Left cardiac atrium (tissue), 4 donors: ENCODE results near the gene ZBTB17. TPM values are rescaled to one million over a fixed set of nuclear protein-coding genes. Genes with fewer than 3 reads are reported as not detected.

Experiments used
- ATAC-seq, 2 donors: fragments of 200-7000 bp; cut with Tn5 transposase; one replicate each; pipeline ENCODE4 v1.9.1; 2020; ENCODE audit warnings: mild to moderate bottlenecking in 2 of 2, moderate library complexity in 2 of 2
- DNase-seq: peaks from one replicate; pipeline ENCODE4 v3.0.0-alpha.2; 2020
- intact Hi-C, 2 donors: fragments of 100-400 bp; cut with DNase I; formaldehyde crosslinking; loops; one replicate each; pipeline versions ENCODE4 v1.14.1 to v1.15.1; 2022 to 2023
- total RNA-seq, 2 donors: library from RNA; stranded (reverse); fragmentation: NEBNext Ultra II Directional; extraction: Animal tissue kit (Norgen Biotek cat#: 25700); gene quantifications; one replicate each; pipeline ENCODE4 v1.2.1, GENCODE V29; 2021
- donor health status: DM: no; HTN: yes; CAD: no.
- donor health status: DM: no; HTN: yes; CAD: no; lungs with severe emphysema.
- donor health status: DM: yes; HTN: yes; CAD: no.
- donor health status: Dilated cardiomyopathy.

Gene ZBTB17
- total RNA-seq, 2 donors from 2014 or later, result 22.4 to 24.6 TPM

DNA sequence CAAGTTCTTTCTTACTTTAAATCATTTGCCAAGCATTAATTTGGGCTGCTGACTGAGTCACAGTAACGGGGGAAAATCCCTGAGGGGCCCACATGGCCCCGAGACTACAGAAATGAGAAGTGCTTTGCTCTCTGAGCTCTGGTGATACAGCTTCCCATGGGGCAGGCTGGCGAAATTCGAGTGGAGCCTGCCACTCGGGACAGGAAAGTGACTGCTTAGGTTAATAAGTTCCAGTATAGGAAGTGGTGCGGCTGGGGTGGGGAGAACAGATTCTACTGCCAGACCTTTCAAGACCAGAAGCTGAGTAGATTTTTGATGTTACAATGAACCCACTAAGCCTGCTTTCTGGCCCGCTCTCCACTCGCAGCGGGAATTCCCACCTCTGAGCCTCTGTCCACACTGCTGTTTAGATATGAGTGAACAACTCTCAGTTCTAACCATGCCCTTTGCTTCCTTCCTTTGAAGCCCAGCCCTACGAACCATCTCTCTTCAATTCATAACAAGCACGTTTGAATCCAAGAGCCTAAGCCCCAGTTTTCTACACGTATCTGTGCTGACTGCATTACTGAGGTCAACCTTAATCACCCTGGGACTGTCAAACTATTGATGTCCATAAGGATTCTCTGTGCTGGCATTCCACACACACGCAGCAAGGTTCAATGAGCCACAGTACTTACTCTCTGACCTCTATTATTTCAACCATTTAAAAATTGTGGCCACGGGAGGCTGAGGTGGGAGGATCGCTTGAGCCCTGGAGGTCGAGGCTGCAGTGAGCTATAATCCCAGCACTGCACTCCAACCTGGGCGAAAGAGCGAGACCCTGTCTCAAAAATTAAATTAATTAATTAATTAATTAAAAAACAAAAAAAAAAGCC, 9.6 kb downstream of the ZBTB17 start:
- peak; percentile 40 to 59 for ATAC-seq
- intact Hi-C loops, result no loop called here
- no peak for DNase-seq

DNA sequence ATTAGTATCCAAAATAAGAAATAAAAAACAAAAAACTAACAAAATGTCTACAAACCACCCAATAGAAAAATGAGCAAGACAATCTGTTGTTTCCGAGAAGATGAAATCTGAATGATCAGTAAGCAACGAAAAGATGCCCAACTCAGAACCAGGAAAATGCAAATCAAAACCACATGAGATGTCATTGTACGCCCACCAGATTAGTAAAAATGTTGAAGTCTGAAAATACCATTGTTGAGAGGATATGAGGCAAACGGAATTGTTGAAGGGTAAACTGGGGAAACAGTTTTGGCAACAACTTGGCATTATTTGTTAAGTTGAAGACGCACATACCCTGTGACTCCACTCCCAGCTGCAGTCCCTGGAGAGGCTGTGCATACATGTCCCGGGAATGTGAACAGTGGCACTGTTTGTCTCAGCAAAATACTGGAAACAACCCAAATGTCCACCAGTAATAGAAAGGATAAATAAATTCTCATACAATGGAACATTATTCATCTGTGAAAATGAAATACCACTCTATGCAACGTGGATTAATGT, 10.6 kb downstream of the ZBTB17 start:
- DNase-seq (no peak), ATAC-seq (peak; percentile 31 to 41)
- intact Hi-C loops, result no loop called here

DNA sequence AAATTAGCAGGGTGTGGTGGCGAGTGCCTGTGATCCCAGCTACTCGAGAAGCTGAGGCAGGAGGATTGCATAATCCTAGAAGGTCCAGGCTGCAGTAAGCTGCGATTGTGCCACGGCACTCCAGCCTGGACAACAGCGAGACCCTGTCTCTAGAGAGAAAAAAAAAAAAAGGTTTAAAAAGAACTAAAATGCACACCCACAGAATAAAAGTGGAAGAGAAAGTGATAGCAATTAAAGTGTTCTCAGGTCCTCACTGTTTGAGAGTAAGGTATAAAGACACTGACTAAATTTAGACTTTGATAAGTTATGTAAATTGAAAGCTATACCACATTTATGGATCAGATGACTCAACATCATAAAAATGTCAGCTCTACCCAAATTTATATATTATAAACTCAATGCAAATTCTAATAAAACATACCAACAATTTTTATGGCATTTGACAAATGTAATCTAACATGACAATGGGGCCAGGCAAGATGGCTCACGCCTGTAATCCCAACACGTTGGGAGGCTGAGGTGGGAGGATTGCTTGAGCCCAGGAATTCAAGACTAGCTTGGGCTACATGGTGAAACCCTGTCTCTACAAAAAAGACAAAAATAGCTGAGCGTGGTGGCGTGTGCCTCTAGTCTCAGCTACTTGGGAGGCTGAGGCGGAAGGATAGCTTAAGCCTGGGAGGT, 11.8 kb downstream of the ZBTB17 start:
- intact Hi-C loops, result no loop called here
- peak in 1 of 2 donors; percentile 21 for ATAC-seq

DNA sequence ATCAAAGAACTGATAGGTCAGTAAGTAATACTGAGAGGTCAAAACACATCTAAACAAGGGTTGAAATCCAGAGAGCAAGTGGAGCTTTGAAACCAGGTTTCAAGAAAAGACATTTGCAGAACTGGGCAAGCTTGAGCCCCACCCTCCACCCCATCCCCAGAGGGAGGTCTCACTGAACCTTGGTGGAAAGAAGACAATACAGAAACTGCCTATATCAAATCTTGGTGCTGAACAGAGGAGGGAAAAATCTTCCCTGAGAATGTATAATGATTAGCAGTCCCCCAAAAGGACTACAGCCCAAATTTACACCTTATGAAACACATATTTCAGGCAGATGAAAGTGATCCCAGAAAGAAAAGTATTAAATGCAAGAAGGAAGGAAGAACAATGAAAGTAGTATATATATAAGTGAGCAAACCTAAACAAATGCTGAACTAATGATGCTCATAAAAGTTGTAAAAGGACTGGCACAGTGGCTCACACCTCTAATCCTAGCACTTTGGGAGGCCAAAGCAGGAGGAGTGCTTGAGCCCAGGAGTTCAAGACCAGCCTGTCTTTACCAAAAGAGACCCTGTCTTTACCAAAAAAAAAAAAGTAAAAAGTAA, 12.4 kb downstream of the ZBTB17 start:
- ATAC-seq, result no peak
- intact Hi-C loops, result no loop called here
- no peak for DNase-seq

More for the DNA sequence above, 11.8 kb downstream of the ZBTB17 start:
- DNase-seq, result no peak

DNA sequence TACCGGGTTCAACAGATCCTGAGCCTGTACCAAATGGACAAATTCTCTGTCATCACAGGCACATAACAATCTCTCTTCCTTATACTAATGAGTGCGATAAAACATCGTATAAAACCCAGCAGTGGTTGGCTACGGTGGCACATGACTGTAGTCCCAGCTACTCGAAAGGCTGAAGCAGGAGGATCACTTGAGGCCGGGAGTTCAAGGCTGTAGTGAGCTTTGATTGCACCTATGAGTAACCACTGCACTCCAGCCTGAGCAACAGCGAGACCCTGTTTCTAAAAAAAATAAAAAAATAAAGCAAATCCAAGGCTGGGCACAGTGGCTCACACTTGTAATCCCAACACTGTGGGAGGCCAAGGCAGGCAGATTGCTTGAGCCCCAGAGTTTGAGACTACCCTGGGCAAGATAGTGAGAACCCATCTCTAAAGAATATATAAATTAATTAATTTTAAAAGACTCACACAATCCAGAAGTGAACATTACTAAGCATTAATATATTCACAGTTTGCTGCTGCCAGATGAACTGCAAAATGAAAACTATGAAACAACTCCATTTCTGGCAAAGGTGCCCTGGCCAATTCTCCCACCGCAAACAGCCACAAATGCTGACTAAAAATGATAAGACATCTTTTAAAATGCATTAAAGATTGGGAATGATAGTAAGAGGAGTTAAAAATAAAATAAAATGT, 13.1 kb downstream of the ZBTB17 start:
- no peak for ATAC-seq
- intact Hi-C loops, result no loop called here
- no peak for DNase-seq

DNA sequence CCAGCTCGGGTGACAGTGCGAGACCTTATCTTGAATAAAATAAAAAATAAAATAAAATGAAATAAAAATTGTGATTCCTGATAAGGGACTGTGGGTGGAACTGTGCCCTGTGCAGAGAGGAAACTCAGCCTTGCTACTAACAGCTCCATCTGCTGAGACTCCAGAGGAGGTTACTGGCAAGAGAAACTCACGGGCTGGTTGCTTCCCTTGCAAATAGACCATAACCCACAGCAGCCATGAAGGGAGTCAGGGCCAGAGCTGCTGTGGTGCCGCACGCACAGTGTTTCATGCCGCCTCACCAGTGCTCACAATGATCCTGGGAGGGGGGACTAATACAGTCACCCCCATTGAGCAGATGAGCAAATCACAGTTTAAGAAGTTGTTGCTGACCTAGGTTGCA, 13.7 kb downstream of the ZBTB17 start:
- intact Hi-C loops, result no loop called here
- ATAC-seq (no peak), DNase-seq (no peak)

DNA sequence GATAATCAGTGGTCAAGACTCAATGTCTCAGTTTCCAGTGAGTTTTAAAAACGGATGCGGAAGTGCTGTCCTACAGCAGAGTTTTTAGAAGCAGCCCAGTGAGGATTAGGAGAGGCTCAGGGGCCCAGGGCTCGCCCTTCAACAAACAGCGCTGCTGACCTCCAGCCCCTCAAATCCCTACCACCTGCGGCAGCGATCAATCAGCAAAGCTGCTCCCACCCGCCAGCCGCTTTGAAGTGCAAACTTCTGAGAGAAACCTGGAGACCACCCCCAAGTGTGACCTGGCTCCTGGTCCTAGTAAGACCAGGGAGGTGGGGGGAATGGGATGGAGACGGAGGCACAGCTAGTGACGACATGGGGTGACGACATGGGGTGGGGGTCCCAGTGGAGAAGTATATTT, 14.4 kb downstream of the ZBTB17 start:
- intact Hi-C loops, result no loop called here
- ATAC-seq (no peak), DNase-seq (no peak)

DNA sequence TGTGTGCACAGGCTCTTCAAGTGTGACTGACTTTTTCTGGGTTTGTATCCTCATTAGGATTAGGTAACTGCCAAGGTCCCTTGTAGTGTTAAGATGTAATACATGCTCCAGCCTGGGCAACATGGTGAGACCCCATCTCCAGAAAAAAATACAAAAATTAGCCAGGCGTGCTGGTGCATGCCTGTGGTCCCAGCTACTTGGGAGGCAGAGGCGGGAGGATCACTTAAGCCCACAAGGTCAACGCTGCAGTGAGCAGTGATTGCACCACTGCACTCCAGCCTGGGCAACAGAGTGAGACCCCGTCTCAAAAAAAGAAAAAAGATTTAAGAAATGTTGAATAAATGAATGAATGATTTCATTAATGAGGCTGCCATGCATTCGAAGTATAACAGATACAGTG, 15.1 kb downstream of the ZBTB17 start:
- ATAC-seq, result no peak
- intact Hi-C loops, result no loop called here
- no peak for DNase-seq

DNA sequence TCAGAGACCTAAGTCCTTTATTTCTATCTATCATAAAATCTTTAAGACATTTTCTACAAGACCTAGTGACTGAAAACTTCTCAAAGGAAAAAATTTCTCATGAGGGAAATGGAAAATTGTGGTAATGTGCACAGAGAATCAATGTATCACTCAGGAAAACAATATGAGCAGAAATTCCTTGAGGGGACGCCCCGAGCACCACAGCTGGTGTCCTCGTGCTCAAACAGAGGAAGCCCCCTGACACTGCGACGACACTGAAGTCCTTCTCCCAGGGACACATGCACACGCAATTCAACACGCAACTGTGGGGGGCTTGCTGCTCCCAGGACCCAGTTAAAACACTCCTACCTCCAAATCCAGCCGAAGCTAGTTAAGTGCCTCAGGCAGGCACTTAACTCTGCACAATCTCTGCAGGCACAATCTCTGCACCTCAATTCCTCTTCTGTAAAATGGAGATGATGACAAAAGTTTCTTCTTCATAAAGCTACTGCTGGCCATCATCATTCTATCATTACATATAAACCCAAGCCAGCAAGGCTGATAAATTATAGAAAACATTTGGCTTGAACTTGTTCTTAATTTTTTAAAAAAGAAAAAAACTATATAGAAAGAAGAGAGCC, 16.0 kb downstream of the ZBTB17 start:
- no peak for DNase-seq
- intact Hi-C loops, result no loop called here
- ATAC-seq, result no peak

DNA sequence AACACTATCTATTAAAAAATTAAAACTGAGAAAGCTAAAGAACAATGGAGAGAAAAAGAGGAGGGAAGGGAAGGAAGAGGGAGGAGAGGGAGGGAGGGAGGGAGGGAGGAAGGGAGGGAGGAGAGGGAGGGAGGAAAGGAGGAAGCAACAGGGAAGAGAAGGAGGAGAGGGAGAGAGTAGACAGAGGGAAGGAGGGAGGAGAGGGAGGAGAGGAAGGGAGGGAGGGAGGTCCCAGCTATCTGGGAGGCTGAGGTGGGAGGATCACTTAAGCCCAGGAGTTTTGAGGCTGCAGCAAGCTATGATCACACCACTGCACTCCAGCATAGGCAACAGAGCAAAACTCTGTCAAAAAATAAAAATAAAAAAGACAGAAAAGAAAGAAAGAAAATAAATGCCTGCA, 16.5 kb downstream of the ZBTB17 start:
- intact Hi-C loops, result no loop called here

DNA sequence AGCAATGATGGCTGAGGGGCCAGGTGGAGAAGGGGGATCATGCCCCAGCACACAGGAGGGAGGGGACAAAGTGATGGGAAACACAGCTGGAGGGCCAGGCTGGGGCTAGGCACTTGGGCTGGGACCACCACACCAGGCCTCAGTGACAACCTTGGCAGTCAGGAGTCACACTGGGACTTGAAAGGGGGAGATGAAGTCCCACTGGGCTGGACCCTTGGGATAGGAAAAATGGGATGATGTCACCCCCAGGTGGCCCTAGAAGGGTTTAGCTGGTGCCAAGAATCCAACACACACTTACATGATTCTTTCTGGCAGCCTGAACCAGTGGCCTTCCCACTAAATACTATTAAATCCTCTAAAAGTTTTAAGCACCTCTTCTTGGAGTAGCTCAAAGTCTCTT, 17.1 kb downstream of the ZBTB17 start:
- ATAC-seq (no peak), DNase-seq (no peak)
- intact Hi-C loops, result no loop called here

More for the DNA sequence above, 16.5 kb downstream of the ZBTB17 start:
- ATAC-seq (no peak), DNase-seq (no peak)

DNA sequence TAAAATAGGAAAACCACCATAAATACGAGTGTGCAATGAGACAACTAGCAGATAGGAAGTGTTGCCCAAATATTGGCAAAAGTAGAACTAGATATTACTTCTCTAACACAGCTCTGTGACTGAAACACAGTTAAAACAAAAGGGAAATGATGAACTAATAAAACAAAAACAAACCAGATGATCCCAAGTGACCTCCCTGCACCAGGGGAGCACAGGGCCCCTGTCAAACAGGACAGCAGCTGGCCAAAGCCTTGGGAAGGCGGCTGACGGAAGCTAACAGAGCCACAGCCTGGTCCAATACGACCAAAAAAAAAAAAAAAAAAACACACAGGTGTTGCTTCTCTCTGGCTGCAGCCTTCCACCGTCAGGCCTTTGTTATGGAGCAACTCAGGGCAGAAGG, 17.8 kb downstream of the ZBTB17 start:
- ATAC-seq, result no peak
- intact Hi-C loops, result no loop called here

DNA sequence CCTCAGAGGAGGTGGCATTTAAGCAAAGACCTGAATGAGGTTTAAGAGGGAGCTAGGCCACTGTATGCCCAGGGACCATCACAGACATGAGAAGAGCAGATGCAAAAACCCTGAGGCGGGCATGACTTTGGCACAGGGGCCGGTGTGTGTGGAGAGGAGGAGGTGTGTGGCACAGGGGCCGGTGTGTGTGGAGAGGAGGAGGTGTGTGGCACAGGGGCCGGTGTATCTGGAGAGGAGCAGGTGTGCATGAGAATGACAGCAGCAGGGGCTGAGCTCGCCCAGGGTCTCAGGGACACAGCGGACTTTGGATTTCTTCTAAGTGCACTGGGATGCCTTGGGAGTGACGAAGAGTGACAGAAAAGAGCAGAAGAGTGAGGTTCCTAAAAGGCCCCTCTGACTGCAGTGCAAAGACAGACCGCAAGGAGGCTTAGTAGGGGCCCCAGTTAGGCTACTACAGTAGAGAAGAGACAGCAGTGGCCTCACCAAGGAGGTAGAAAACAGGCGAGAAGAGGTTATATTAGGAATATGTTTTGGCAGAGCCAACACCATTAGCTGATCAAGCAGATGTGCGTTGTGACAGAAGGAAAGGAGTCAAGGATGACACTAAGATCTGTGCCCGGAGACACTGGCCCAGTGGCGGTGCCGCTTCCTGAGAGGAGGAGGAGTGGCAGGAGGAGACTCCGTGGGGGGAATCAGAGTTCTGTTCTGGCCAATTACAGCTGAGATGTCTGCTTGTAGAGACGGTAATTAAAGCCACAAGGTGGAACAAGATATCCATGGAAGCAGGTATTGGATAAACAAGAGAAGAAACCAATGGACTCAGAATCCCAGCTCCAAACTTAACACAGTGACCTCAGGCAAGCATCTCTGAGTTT, 18.4 kb downstream of the ZBTB17 start:
- intact Hi-C loops, result no loop called here
- no peak for ATAC-seq
- DNase-seq, result no peak

More for the DNA sequence above, 17.8 kb downstream of the ZBTB17 start:
- no peak for DNase-seq

DNA sequence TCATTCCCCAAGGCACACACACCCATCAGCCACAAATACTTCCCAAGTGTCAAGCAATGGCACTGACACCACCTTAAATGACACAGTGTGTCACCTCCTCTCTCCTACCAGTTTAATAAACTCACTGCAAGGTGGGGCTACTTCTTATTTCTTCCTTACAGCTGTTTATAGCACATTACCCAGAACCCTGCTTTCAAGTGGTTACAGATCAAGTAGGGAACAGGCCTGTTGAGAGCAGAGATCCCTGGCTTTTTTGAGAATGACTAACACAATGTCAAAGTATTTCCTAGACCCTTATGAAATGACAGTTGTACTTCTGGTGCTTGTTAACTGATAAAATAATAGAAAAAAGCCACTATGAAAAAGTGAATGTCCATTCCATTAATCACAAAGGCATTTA, 19.8 kb downstream of the ZBTB17 start:
- intact Hi-C loops, result no loop called here
- ATAC-seq, result peak in 1 of 2 donors; percentile 5
- no peak for DNase-seq

DNA sequence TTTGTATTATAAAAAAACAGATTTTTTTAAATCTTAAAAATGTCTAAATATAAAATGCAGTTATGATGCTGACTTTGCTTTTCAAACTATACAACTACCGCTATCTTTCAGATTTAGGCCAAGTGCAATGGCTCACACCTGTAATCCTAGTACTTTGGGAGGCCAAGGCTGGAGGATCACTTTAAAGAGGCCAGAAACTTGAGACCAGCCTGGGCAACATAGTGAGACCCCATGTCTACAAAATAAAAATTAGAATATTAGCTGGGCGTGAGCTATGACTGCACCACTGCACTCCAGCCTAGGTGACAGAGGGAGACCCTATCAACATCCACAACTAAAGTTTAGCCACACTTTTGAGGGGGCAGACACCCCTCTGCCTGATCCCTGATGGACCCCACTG, 20.3 kb downstream of the ZBTB17 start:
- DNase-seq (no peak), ATAC-seq (no peak)
- intact Hi-C loops, result no loop called here

DNA sequence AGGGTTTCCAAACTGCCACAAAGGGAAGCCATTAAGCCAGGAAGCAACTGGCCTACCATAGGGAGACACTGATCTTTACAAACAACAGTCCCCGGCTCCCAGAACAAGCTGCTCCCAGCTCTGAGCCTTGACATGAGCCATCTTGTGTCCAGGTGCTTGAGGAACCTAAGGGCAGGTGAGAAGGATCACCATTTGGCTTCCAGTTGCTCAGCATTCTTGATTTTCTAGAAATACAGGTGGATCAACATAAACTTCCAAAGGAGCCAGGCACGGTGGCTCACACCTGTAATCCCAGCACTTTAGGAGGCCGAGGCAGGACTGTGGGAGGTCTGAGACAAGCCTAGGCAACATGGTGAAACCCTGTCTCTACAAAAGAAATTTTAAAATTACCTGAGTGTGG, 21.6 kb downstream of the ZBTB17 start:
- DNase-seq (no peak), ATAC-seq (no peak)
- intact Hi-C loops, result no loop called here

DNA sequence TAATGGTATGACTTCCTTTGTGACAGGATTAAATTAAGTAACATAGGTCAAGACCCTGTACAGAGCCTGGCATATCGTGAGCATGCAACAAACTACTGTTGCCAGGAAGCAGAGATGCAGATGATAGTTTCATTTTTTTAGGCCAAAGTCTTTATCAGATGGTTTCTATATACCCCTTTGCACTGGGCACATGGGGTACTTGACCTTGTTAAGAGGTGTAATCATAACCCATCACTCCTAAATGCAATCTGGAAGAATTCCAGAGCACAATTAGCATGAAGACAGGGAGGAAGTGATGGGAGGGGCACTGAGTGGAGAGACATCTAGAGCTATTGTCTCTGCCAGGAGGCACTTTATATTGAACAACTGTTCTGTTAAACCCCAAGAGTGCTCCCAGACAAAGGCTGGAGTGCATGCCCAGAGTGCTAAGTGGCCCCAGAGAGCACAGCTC, 22.1 kb downstream of the ZBTB17 start:
- intact Hi-C loops, result no loop called here
- ATAC-seq (no peak), DNase-seq (no peak)

DNA sequence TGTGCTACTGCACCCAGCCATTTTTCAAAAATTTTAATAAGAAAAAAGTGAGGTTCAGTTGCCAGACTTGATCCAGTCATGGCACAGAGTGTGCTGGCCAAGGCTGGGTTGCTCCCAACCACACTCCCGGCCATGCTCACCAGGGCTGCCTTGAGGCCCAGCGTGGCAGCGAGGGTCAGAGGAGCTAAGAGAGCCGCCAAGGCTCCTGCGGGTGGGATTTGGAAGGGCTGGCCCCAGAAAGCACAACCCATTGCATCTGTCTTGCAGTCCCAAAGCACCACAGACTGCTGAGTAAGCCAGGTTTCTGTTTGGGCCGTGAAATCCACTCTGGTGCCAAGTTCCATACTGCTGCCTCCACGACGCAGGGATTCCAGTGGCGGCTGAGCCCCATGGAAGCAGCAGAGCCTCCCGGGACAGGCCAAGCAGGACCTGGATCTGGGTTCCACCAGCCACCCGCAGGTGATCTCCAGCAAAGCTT, 22.6 kb downstream of the ZBTB17 start:
- no peak for DNase-seq
- ATAC-seq, result no peak
- intact Hi-C loops, result no loop called here
